Measurements from ENCODE around the gene FKBP11.

GRCh38 chr12:48973531-48973930, 48.2 kb upstream of the FKBP11 start:
- TF ChIP-seq POLR2A (IDR thresholded peaks at IDR 0.05; ENCODE audit: low read length), result no peak
- no peak for TF ChIP-seq GATA1 (IDR thresholded peaks at IDR 0.05; ENCODE audit: low read depth, low read length)
